GM18517 (cell line): Measurements from ENCODE around the gene ROCK1.
"Not testable (repeated sequence)": the region's sequence is repeated elsewhere in the genome, so short reads cannot be mapped to it uniquely, and the experiment has no call there.

Experiments used
- ATAC-seq: cut with Tn5 transposase; IDR thresholded peaks from one replicate; pipeline ENCODE4 v1.9.1; 2021; ENCODE audit warnings: mild to moderate bottlenecking, moderate library complexity; ENCODE audit not compliant: unreplicated experiment

Gene ROCK1

GRCh38 chr18:21056545-21056944, 55.1 kb downstream of the ROCK1 start:
- no peak for ATAC-seq

GRCh38 chr18:21054252-21054821, 57.3 kb downstream of the ROCK1 start:
- ATAC-seq = no peak

GRCh38 chr18:21053127-21053526, 58.5 kb downstream of the ROCK1 start:
- ATAC-seq = no peak

- no peak for ATAC-seq
Observed at GRCh38 chr18:21052385-21052784, 59.2 kb downstream of the ROCK1 start.

GRCh38 chr18:21051620-21052019, 60.0 kb downstream of the ROCK1 start:
- ATAC-seq = no peak

- no peak for ATAC-seq
Observed at GRCh38 chr18:21049306-21049705, 62.3 kb downstream of the ROCK1 start.

- no peak for ATAC-seq
Observed at GRCh38 chr18:21047126-21047525, 64.5 kb downstream of the ROCK1 start.

GRCh38 chr18:21040466-21040865, 71.1 kb downstream of the ROCK1 start:
- no peak for ATAC-seq

- ATAC-seq = no peak
Observed at GRCh38 chr18:21038201-21038600, 73.4 kb downstream of the ROCK1 start.

- ATAC-seq = no peak
Observed at GRCh38 chr18:21031845-21032244, 79.8 kb downstream of the ROCK1 start.

- ATAC-seq = not testable (repeated sequence)
Observed at GRCh38 chr18:21018257-21018656, 93.4 kb downstream of the ROCK1 start.

- ATAC-seq = no peak
Observed at GRCh38 chr18:21012308-21012707, 99.3 kb downstream of the ROCK1 start.

- no peak for ATAC-seq
Observed at GRCh38 chr18:21004726-21005125, 106.9 kb downstream of the ROCK1 start.

- no peak for ATAC-seq
Observed at GRCh38 chr18:21000667-21001066, 110.9 kb downstream of the ROCK1 start.

- ATAC-seq = no peak
Observed at GRCh38 chr18:20997371-20997770, 114.2 kb downstream of the ROCK1 start.

GRCh38 chr18:20996418-20996817, 115.2 kb downstream of the ROCK1 start:
- ATAC-seq = no peak

- no peak for ATAC-seq
Observed at GRCh38 chr18:20988726-20989125, 122.9 kb downstream of the ROCK1 start.

- ATAC-seq = no peak
Observed at GRCh38 chr18:20975077-20975476, 136.5 kb downstream of the ROCK1 start.

GRCh38 chr18:20971886-20972267, 139.7 kb downstream of the ROCK1 start:
- ATAC-seq = no peak

- ATAC-seq = no peak
Observed at GRCh38 chr18:20966795-20967194, 144.8 kb downstream of the ROCK1 start.

GRCh38 chr18:20963027-20963426, 148.6 kb downstream of the ROCK1 start:
- no peak for ATAC-seq

- ATAC-seq = no peak
Observed at GRCh38 chr18:20960735-20961134, 150.9 kb downstream of the ROCK1 start.

GRCh38 chr18:20950827-20951226, 160.8 kb downstream of the ROCK1 start:
- ATAC-seq = not testable (repeated sequence)
